Activated naive CD4-positive, alpha-beta T cell treated with anti-CD3 and anti-CD28 coated beads, Interleukin-2, amount 50 U/mL, for 24 hours (primary cell): ENCODE measurements around the gene CXCL5.
"Not testable (repeated sequence)": the region's sequence is repeated elsewhere in the genome, so short reads cannot be mapped to it uniquely, and the experiment has no call there.

ENCODE experiments used
- H3K27ac Mint-ChIP-seq: one replicate; pipeline ENCODE4 v1.8.0; 2021; ENCODE audit warnings: mild to moderate bottlenecking, mixed read lengths
- H3K27me3 Mint-ChIP-seq: one replicate; pipeline ENCODE4 v1.8.0; 2021; ENCODE audit warnings: mixed read lengths
- H3K36me3 Mint-ChIP-seq: one replicate; pipeline ENCODE4 v1.8.0; 2021; ENCODE audit warnings: mixed read lengths
- H3K4me1 Mint-ChIP-seq: one replicate; pipeline ENCODE4 v1.8.0; 2021; ENCODE audit warnings: mixed read lengths
- H3K4me3 Mint-ChIP-seq: one replicate; pipeline ENCODE4 v1.8.0; 2021; ENCODE audit warnings: mild to moderate bottlenecking, mixed read lengths
- H3K9me3 Mint-ChIP-seq: one replicate; pipeline ENCODE4 v1.8.0; 2021; ENCODE audit warnings: mixed read lengths

Gene CXCL5

GRCh38 chr4:73990988-73991741 is 7.3 kb downstream of the CXCL5 start:
- H3K9me3 Mint-ChIP-seq, result no peaks in the 10 kb centered on the region
- no peaks in the 10 kb centered on the region for H3K36me3 Mint-ChIP-seq
- no peak overlapping the region for H3K4me3 Mint-ChIP-seq
- H3K4me1 Mint-ChIP-seq, result no peaks in the 10 kb centered on the region
- peaks cover 5% of the 10 kb centered on the region for H3K27me3 Mint-ChIP-seq
- no peak overlapping the region for H3K27ac Mint-ChIP-seq

GRCh38 chr4:73989928-73990327 is 8.5 kb downstream of the CXCL5 start:
- Mint-ChIP-seq H3K9me3 (no peaks in the 10 kb centered on the region), H3K27ac (no peak overlapping the region), H3K36me3 (no peaks in the 10 kb centered on the region), H3K27me3 (peaks cover 5% of the 10 kb centered on the region), H3K4me1 (no peaks in the 10 kb centered on the region), H3K4me3 (no peak overlapping the region)

GRCh38 chr4:73989031-73989430 is 9.4 kb downstream of the CXCL5 start:
- H3K9me3 Mint-ChIP-seq, result no peaks in the 10 kb centered on the region
- H3K4me1 Mint-ChIP-seq, result no peaks in the 10 kb centered on the region
- no peaks in the 10 kb centered on the region for H3K36me3 Mint-ChIP-seq
- H3K4me3 Mint-ChIP-seq, result no peak overlapping the region
- H3K27ac Mint-ChIP-seq, result no peak overlapping the region
- peaks cover 3% of the 10 kb centered on the region for H3K27me3 Mint-ChIP-seq

- peaks cover 3% of the 10 kb centered on the region for H3K27me3 Mint-ChIP-seq
- H3K27ac Mint-ChIP-seq, result no peak within 1 kb of the TSS
Observed at GRCh38 chr4:73988061-73988460, 10.4 kb downstream of the CXCL5 start, which contains the start of gene PPBP. TSS of gene PPBP (minus strand) at chr4:73988190. CDS start at chr4:73988103, 87 bp downstream.

GRCh38 chr4:73985528-73985852 is 13.0 kb downstream of the CXCL5 start:
- Mint-ChIP-seq H3K36me3 (no peaks in the 10 kb centered on the region), H3K9me3 (no peaks in the 10 kb centered on the region), H3K27ac (no peak overlapping the region), H3K4me3 (no peak overlapping the region), H3K4me1 (no peaks in the 10 kb centered on the region), H3K27me3 (peaks cover 7% of the 10 kb centered on the region)

More at GRCh38 chr4:73988061-73988460, 10.4 kb downstream of the CXCL5 start, which contains the start of gene PPBP:
- Mint-ChIP-seq H3K9me3 (no peaks in the 10 kb centered on the region), H3K4me3 (no peak within 1 kb of the TSS), H3K4me1 (no peaks in the 10 kb centered on the region), H3K36me3 (no peaks in the 10 kb centered on the region)

- Mint-ChIP-seq H3K36me3 (no peaks in the 10 kb centered on the region), H3K27ac (no peak overlapping the region), H3K9me3 (no peaks in the 10 kb centered on the region), H3K4me3 (no peak overlapping the region), H3K4me1 (no peaks in the 10 kb centered on the region), H3K27me3 (peaks cover 5% of the 10 kb centered on the region)
Observed at GRCh38 chr4:73984736-73985527, 13.5 kb downstream of the CXCL5 start.

GRCh38 chr4:73981175-73981574 is 17.3 kb downstream of the CXCL5 start:
- H3K4me1 Mint-ChIP-seq, H3K9me3 Mint-ChIP-seq, H3K27ac Mint-ChIP-seq, H3K36me3 Mint-ChIP-seq, H3K4me3 Mint-ChIP-seq, H3K27me3 Mint-ChIP-seq: not testable (repeated sequence)

GRCh38 chr4:73979407-73979957 is 19.0 kb downstream of the CXCL5 start:
- H3K27me3 Mint-ChIP-seq, result peaks cover 4% of the 10 kb centered on the region
- H3K36me3 Mint-ChIP-seq, result no peaks in the 10 kb centered on the region
- no peak overlapping the region for H3K27ac Mint-ChIP-seq
- no peaks in the 10 kb centered on the region for H3K4me1 Mint-ChIP-seq
- no peak overlapping the region for H3K4me3 Mint-ChIP-seq
- H3K9me3 Mint-ChIP-seq, result peaks cover 8% of the 10 kb centered on the region

- Mint-ChIP-seq H3K27me3 (peaks cover 4% of the 10 kb centered on the region), H3K4me3 (no peak overlapping the region), H3K4me1 (no peaks in the 10 kb centered on the region), H3K27ac (no peak overlapping the region), H3K36me3 (no peaks in the 10 kb centered on the region), H3K9me3 (peaks cover 8% of the 10 kb centered on the region)
Observed at GRCh38 chr4:73978886-73979285, 19.6 kb downstream of the CXCL5 start.

GRCh38 chr4:73976716-73977115 is 21.8 kb downstream of the CXCL5 start:
- Mint-ChIP-seq H3K9me3 (peaks cover 12% of the 10 kb centered on the region), H3K36me3 (no peaks in the 10 kb centered on the region), H3K27ac (no peak overlapping the region), H3K27me3 (peaks cover 4% of the 10 kb centered on the region), H3K4me1 (no peaks in the 10 kb centered on the region), H3K4me3 (no peak overlapping the region)

- Mint-ChIP-seq H3K9me3 (peaks cover 16% of the 10 kb centered on the region), H3K27me3 (peaks cover 3% of the 10 kb centered on the region), H3K4me1 (no peaks in the 10 kb centered on the region), H3K36me3 (no peaks in the 10 kb centered on the region), H3K4me3 (no peak overlapping the region), H3K27ac (no peak overlapping the region)
Observed at GRCh38 chr4:73976217-73976616, 22.3 kb downstream of the CXCL5 start.

- Mint-ChIP-seq H3K4me1 (no peaks in the 10 kb centered on the region), H3K27ac (no peak overlapping the region), H3K4me3 (no peak overlapping the region), H3K27me3 (no peaks in the 10 kb centered on the region), H3K36me3 (no peaks in the 10 kb centered on the region), H3K9me3 (peaks cover 16% of the 10 kb centered on the region)
Observed at GRCh38 chr4:73974352-73974751, 24.1 kb downstream of the CXCL5 start.

- Mint-ChIP-seq H3K36me3 (no peaks in the 10 kb centered on the region), H3K4me1 (no peaks in the 10 kb centered on the region), H3K9me3 (peaks cover 8% of the 10 kb centered on the region), H3K27ac (no peak overlapping the region), H3K4me3 (no peak overlapping the region), H3K27me3 (no peaks in the 10 kb centered on the region)
Observed at GRCh38 chr4:73970945-73971344, 27.5 kb downstream of the CXCL5 start.

- Mint-ChIP-seq H3K36me3 (no peaks in the 10 kb centered on the region), H3K27ac (no peak overlapping the region), H3K4me3 (no peak overlapping the region), H3K9me3 (peaks cover 8% of the 10 kb centered on the region), H3K4me1 (no peaks in the 10 kb centered on the region), H3K27me3 (no peaks in the 10 kb centered on the region)
Observed at GRCh38 chr4:73970011-73970410, 28.5 kb downstream of the CXCL5 start.

GRCh38 chr4:73967866-73968265 is 30.6 kb downstream of the CXCL5 start:
- no peaks in the 10 kb centered on the region for H3K4me1 Mint-ChIP-seq
- peaks cover 8% of the 10 kb centered on the region for H3K9me3 Mint-ChIP-seq
- H3K4me3 Mint-ChIP-seq, result no peak overlapping the region
- no peak overlapping the region for H3K27ac Mint-ChIP-seq
- H3K36me3 Mint-ChIP-seq, result no peaks in the 10 kb centered on the region
- no peaks in the 10 kb centered on the region for H3K27me3 Mint-ChIP-seq
